CD4-positive, CD25-positive, alpha-beta regulatory T cell (primary cell): ENCODE data around the gene PHLDB3. TPM values are rescaled to one million over a fixed set of nuclear protein-coding genes. Genes with fewer than 3 reads are reported as not detected.

Experiments
- ATAC-seq, 2 donors: fragments of 150-1000 bp; cut with Tn5 transposase; one replicate each; pipeline ENCODE4 v1.10.0; 2021; ENCODE audit warnings: low read depth in 2 of 2, moderate number of reproducible peaks in 2 of 2, moderate library complexity in 1 of 2
- DNase-seq, 3 donors: peaks; one replicate each; pipeline versions ENCODE4 v3.0.0 to v3.0.0-alpha.2; 2012 to 2022; ENCODE audit warnings: mixed read lengths in 1 of 3
- H3K27ac ChIP-seq: one replicate; pipeline ENCODE4 v1.7.0; 2013; ENCODE audit warnings: mild to moderate bottlenecking, low read length; ENCODE audit not compliant: insufficient read depth, poor library complexity, severe bottlenecking
- H3K27me3 ChIP-seq: one replicate; pipeline ENCODE4 v1.7.0; 2013; ENCODE audit warnings: low read length; ENCODE audit not compliant: control insufficient read depth, insufficient read depth
- H3K36me3 ChIP-seq: one replicate; pipeline ENCODE4 v1.7.0; 2013; ENCODE audit warnings: mild to moderate bottlenecking, low read length, moderate library complexity; ENCODE audit not compliant: control insufficient read depth, insufficient read depth
- H3K4me1 ChIP-seq: 2 replicates; pipeline ENCODE4 v1.7.0; 2013; ENCODE audit warnings: mild to moderate bottlenecking, low read length; ENCODE audit not compliant: insufficient read depth, control insufficient read depth, poor library complexity, severe bottlenecking
- H3K4me3 ChIP-seq: one replicate; pipeline ENCODE4 v1.7.0; 2013; ENCODE audit warnings: low read depth, mild to moderate bottlenecking, low read length, moderate library complexity
- H3K9me3 ChIP-seq, 2 experiments: 1 replicate in 1 of 2; 2 replicates in 1 of 2; pipeline ENCODE4 v1.7.0; 2013; ENCODE audit warnings: low read length in 2 of 2, mild to moderate bottlenecking in 1 of 2, moderate library complexity in 1 of 2; ENCODE audit not compliant: control insufficient read depth in 2 of 2
- H3K27ac Mint-ChIP-seq, 3 donors: one replicate each; pipeline ENCODE4 v1.8.0; 2020 to 2022; ENCODE audit warnings: mild to moderate bottlenecking in 3 of 3, mixed read lengths in 3 of 3, moderate library complexity in 2 of 3
- H3K27me3 Mint-ChIP-seq: one replicate; pipeline ENCODE4 v1.8.0; 2022; ENCODE audit warnings: mild to moderate bottlenecking, mixed read lengths
- H3K36me3 Mint-ChIP-seq: one replicate; pipeline ENCODE4 v1.8.0; 2020; ENCODE audit warnings: mixed read lengths
- H3K4me1 Mint-ChIP-seq, 4 donors: one replicate each; pipeline ENCODE4 v1.8.0; 2020 to 2022; ENCODE audit warnings: mixed read lengths in 4 of 4, mild to moderate bottlenecking in 1 of 4
- H3K4me3 Mint-ChIP-seq, 4 donors: one replicate each; pipeline ENCODE4 v1.8.0; 2020 to 2022; ENCODE audit warnings: mild to moderate bottlenecking in 4 of 4, mixed read lengths in 4 of 4, moderate library complexity in 3 of 4
- H3K9me3 Mint-ChIP-seq, 7 donors: one replicate each; pipeline ENCODE4 v1.8.0; 2020 to 2022; ENCODE audit warnings: mixed read lengths in 7 of 7, mild to moderate bottlenecking in 3 of 7, moderate library complexity in 2 of 7
- polyA plus RNA-seq, 4 donors: library from polyadenylated mRNA; unstranded; fragments of 300-500 nt; fragmentation: Illumina TruSeq; gene quantifications; one replicate each; pipeline ENCODE4 v1.2.3, GENCODE V29; 2021
- total RNA-seq: library from RNA; stranded (reverse); gene quantifications from one replicate; pipeline ENCODE4 v1.2.3, GENCODE V29; 2022

Gene PHLDB3
- total and polyA plus RNA-seq, 5 donors from 2014 or later, result 1.5 to 64.1 (median 4.2) TPM

DNA sequence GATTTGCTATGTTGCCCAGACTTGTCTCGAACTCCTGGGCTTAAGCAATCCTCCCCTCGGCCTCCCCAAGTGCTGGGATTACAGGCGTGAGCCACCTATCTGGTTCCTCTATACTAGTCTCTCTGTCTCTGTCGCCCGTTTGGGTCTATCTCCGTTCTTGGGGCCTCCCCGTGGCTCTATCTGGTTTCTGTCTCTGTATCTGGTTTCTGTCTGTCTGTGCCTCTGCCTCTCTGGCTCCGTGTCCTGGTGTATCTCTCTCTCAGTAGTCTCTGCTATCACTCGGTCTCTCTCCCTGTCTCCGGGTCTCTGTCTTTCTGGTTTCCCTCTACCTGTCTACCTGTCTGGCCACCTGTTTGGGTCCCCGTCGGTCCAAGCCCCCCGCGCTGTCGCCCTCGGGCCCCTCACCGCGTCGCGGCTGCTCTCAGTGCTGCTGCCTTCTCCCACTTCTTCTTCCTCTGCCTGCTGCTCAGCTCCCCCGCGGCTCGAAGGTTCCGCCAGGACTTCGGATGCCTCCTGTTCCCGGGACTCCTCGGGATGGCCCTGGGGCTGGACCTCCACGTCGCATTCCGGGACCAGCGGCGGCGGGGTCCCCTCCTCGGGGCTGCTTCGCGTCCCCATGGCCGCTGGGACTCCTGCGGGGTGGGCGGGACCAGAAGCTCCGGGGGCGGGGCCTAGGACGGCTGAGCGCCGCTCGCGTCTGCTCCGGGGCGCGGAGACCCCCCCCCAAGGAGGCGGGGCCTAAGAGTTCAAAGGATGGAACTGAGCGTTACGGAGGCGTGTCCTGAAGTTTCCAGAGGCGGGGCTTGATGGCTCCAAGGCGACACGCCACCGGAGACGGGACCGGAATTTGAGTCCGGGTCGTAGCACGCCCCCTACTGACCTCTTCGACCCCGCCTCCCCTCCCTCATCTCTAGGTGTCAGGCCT lies 783 bp downstream of the PHLDB3 start:
- H3K4me3 ChIP-seq, result peak overlapping the region; percentile 80

DNA sequence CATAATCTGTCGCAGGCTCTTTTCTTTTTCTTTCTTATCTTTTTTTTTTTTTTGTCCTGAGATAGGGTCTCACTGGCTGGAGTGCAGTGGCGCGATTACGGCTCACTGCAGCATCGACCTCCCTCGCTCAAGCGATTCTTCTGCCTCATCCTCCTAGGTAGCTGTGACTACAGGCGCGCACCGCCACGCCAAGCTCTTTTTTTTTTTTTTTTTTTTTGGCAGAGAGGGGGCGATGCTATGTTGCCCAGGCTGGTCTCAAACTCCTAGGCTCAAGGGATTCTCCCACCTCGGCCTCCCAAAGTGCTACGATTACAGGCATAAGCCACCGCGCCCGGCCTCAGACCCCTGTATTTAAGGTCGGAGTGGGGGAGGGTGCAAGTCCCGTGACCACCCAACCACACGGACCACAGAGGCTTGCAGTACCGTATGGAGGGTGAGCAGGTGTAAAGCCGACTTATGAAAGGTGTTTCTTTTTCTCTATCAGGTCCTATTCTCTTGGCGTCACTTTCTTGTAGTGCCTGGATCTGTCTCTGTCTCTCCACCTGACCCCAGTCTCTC lies 2.0 kb downstream of the PHLDB3 start:
- no peak overlapping the region for H3K27ac ChIP-seq
- Mint-ChIP-seq H3K36me3 (peaks cover 17% of the 10 kb centered on the region), H3K4me3 (peak overlapping the region; percentile 90 to 98 (median 94)), H3K27me3 (no peaks in the 10 kb centered on the region), H3K9me3 (no peaks in the 10 kb centered on the region), H3K4me1 (peaks cover 11 to 54% (median 33%) of the 10 kb centered on the region in 4 donors), H3K27ac (peak overlapping the region; percentile 91 to 99 (median 95))
- peaks cover 4% of the 10 kb centered on the region for H3K36me3 ChIP-seq
- DNase-seq (no peak), ATAC-seq (no peak)
- peaks cover 34% of the 10 kb centered on the region for H3K4me1 ChIP-seq
- H3K4me3 ChIP-seq, result peak overlapping the region; percentile 80
- H3K9me3 ChIP-seq, result no peaks in the 10 kb centered on the region
- no peaks in the 10 kb centered on the region for H3K27me3 ChIP-seq

More for the DNA sequence above, 783 bp downstream of the PHLDB3 start:
- Mint-ChIP-seq H3K27me3 (no peaks in the 10 kb centered on the region), H3K4me1 (peaks cover 11 to 46% (median 32%) of the 10 kb centered on the region in 4 donors), H3K36me3 (peaks cover 18% of the 10 kb centered on the region), H3K9me3 (no peaks in the 10 kb centered on the region), H3K27ac (peak overlapping the region; percentile 95 to 99 (median 96)), H3K4me3 (peak overlapping the region; percentile 90 to 98 (median 94))
- H3K27me3 ChIP-seq, result no peaks in the 10 kb centered on the region
- H3K36me3 ChIP-seq, result no peaks in the 10 kb centered on the region
- peaks cover 34% of the 10 kb centered on the region for H3K4me1 ChIP-seq
- peak; percentile 92 to 95 for ATAC-seq
- DNase-seq, result peak; percentile 97 to 98 (median 98)
- H3K9me3 ChIP-seq, result no peaks in the 10 kb centered on the region
- peak overlapping the region; percentile 92 for H3K27ac ChIP-seq

DNA sequence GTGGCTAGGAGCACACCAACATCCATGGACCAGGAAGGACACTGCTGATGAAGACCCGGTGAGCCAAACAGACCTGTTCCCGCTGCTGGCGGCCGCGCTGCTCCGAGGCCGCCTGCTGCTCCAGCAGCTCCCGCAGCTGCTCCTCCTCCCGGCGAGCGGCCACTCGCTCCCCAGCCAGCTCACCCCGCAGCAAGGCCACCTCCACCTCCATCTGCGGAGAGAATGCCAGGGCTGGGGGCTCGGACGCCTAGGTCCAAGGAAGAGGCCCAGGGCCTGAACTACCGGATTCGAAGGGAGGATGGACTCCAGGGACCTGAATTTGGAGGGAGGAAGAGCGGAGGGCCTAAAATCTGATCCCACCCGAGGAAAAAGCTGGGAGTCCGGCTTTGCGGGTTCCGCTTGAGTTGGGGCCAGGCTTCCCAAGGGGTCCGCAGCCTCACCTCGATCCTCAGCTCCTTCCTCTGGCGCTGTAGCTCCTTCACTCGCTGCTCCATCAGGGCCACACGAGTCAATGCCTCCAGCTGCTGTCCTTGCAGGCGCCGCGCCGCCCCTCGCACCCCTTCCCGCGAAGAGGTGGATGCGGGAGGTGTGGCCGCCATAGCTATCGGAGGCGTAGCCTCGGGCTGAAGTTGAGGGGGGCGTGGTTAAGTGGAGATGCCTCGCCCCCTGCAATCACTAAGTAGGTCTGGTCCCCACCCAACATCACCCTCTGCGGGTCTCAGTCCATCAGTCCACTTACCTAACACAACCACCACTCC lies 2.7 kb downstream of the PHLDB3 start:
- Mint-ChIP-seq H3K36me3 (peaks cover 19% of the 10 kb centered on the region), H3K4me1 (peaks cover 11 to 54% (median 34%) of the 10 kb centered on the region in 4 donors), H3K4me3 (peak overlapping the region in 1 of 4 donors; percentile 94), H3K27me3 (no peaks in the 10 kb centered on the region), H3K9me3 (no peaks in the 10 kb centered on the region), H3K27ac (no peak overlapping the region)
- no peak overlapping the region for H3K27ac ChIP-seq
- ATAC-seq (no peak), DNase-seq (no peak)
- H3K36me3 ChIP-seq, result peaks cover 9% of the 10 kb centered on the region
- no peaks in the 10 kb centered on the region for H3K27me3 ChIP-seq
- no peaks in the 10 kb centered on the region for H3K9me3 ChIP-seq
- no peak overlapping the region for H3K4me3 ChIP-seq
- peaks cover 34% of the 10 kb centered on the region for H3K4me1 ChIP-seq

DNA sequence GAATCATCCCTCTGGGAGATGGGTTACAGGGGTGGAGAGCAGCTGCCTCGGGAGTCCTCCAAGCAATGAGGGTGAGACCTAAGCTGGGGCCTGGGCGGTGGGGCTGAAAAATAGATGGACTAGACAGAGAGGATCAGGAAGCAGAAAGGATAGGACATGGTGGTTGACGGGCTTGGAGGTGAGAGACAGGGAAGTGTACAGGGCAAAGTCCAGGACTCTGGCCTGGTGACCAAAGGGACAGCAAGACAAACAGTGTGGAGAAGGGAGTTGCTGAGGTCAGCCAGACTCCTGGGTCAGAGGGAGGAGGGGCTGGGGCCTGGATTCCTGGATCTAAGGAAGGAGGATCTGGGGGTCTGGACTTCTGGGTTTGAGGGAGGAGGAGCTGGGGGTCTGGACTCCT lies 5.5 kb downstream of the PHLDB3 start:
- H3K4me3 Mint-ChIP-seq, result no peak overlapping the region

DNA sequence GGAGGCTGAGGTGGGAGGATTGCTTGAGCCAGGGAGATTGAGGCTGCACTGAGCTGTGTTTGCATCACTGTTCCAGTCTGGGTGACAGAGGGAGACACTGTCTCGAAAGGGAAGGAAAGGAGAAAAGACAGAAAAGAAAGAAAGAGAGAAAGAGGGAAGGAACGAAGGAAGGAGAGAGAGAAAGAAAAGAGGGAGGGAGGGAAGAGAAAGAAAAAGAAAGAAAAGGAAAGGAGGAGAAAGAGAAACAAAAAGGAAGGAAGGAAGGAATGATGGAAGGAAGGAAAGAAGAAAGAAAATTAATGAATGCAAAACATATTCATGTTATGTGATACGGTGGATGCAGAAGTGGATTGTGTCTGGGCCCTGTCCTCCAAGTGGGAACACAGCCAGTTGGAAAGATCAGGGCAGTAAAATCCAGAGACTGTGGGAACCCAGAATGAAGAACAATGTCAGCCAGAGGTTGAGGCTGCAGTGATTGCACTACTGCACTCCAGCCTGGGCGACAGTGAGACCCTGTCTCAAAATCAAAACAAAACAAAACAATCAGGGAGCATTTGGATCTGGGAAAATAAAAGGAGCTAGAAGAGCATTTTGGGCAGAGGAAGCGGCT lies 6.2 kb downstream of the PHLDB3 start:
- no peak overlapping the region for H3K4me3 ChIP-seq
- H3K9me3 ChIP-seq, result no peaks in the 10 kb centered on the region
- DNase-seq (no peak), ATAC-seq (no peak)
- H3K36me3 Mint-ChIP-seq, result peaks cover 30% of the 10 kb centered on the region
- peaks cover 10% of the 10 kb centered on the region for H3K4me1 ChIP-seq
- H3K27me3 ChIP-seq, result no peaks in the 10 kb centered on the region
- H3K4me3 Mint-ChIP-seq, result no peak overlapping the region
- no peaks in the 10 kb centered on the region for H3K27me3 Mint-ChIP-seq
- peak overlapping the region; percentile 6 to 71 (median 16) for H3K27ac Mint-ChIP-seq
- H3K4me1 Mint-ChIP-seq, result peaks cover 5 to 30% (median 20%) of the 10 kb centered on the region in 4 donors
- no peak overlapping the region for H3K27ac ChIP-seq
- H3K36me3 ChIP-seq, result peaks cover 30% of the 10 kb centered on the region
- no peaks in the 10 kb centered on the region for H3K9me3 Mint-ChIP-seq

More for the DNA sequence above, 5.5 kb downstream of the PHLDB3 start:
- no peak overlapping the region for H3K27ac ChIP-seq
- peaks cover 5 to 37% (median 24%) of the 10 kb centered on the region in 4 donors for H3K4me1 Mint-ChIP-seq
- peaks cover 30% of the 10 kb centered on the region for H3K36me3 Mint-ChIP-seq
- no peaks in the 10 kb centered on the region for H3K9me3 ChIP-seq
- H3K27me3 Mint-ChIP-seq, result no peaks in the 10 kb centered on the region
- no peak for DNase-seq
- no peaks in the 10 kb centered on the region for H3K27me3 ChIP-seq
- no peak overlapping the region for H3K4me3 ChIP-seq
- H3K9me3 Mint-ChIP-seq, result no peaks in the 10 kb centered on the region
- H3K36me3 ChIP-seq, result peaks cover 30% of the 10 kb centered on the region
- peaks cover 16% of the 10 kb centered on the region for H3K4me1 ChIP-seq
- ATAC-seq, result no peak
- H3K27ac Mint-ChIP-seq, result peak overlapping the region in 2 of 3 donors; percentile 42 to 71

DNA sequence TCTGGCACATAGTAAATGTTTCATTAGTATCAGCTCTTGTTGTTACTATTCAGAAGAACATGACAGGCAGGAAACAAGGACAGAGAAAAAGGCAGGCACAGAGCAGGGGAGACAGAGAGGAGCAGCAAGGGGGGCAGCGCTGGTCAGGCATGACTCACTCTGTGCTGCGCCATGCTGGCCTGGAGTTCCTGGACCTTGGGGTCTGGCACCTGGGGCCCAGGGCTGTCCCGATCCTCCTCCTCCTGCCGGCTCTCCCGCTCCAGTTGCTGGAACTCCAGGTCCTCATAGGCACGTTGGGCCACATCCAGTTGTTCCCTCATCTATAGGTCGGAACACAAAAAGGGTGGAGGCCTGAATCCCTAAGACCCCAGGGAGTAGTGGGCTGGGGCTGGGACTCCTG lies 7.6 kb downstream of the PHLDB3 start:
- DNase-seq (no peak), ATAC-seq (no peak)
- peak overlapping the region in 1 of 4 donors; percentile 50 for H3K4me3 Mint-ChIP-seq
- H3K36me3 ChIP-seq, result peaks cover 30% of the 10 kb centered on the region
- H3K9me3 ChIP-seq, result no peaks in the 10 kb centered on the region
- H3K36me3 Mint-ChIP-seq, result peaks cover 25% of the 10 kb centered on the region
- no peaks in the 10 kb centered on the region for H3K4me1 ChIP-seq
- H3K4me3 ChIP-seq, result no peak overlapping the region
- no peaks in the 10 kb centered on the region for H3K27me3 Mint-ChIP-seq
- H3K9me3 Mint-ChIP-seq, result no peaks in the 10 kb centered on the region
- no peaks in the 10 kb centered on the region for H3K27me3 ChIP-seq
- peaks cover 0 to 17% (median 8%) of the 10 kb centered on the region in 4 donors for H3K4me1 Mint-ChIP-seq
- no peak overlapping the region for H3K27ac ChIP-seq
- peak overlapping the region in 1 of 3 donors; percentile 7 for H3K27ac Mint-ChIP-seq

DNA sequence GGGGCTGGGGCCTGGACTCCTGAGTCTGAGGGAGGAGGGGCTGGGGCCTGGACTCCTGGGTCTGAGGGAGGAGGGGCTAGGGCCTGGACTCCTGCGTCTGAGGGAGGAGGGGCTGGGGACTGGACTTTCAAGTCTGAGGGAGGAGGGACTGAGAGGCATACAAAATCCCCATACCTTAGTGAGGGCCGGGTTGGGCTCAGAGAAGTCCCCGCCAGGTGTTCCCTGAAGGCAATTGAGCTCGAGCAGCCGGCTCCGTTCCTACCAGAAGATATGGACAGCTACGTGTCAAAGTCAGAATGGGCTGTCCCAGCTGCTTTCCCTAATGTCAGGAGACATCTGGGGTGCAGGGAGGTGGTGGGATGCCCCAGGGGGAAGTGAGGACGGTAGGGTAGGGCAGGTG lies 9.5 kb downstream of the PHLDB3 start:
- H3K4me3 Mint-ChIP-seq, result no peak overlapping the region

More for the DNA sequence above, 9.5 kb downstream of the PHLDB3 start:
- no peaks in the 10 kb centered on the region for H3K27me3 Mint-ChIP-seq
- ATAC-seq (no peak), DNase-seq (no peak)
- Histone ChIP-seq H3K4me3 (no peak overlapping the region), H3K27me3 (no peaks in the 10 kb centered on the region), H3K27ac (no peak overlapping the region), H3K9me3 (no peaks in the 10 kb centered on the region), H3K4me1 (no peaks in the 10 kb centered on the region), H3K36me3 (peaks cover 30% of the 10 kb centered on the region)
- H3K4me1 Mint-ChIP-seq, result peaks cover 0 to 13% (median 5%) of the 10 kb centered on the region in 4 donors
- H3K9me3 Mint-ChIP-seq, result no peaks in the 10 kb centered on the region
- peak overlapping the region in 1 of 3 donors; percentile 49 for H3K27ac Mint-ChIP-seq
- H3K36me3 Mint-ChIP-seq, result peaks cover 22% of the 10 kb centered on the region
